GM12878 (cell line): Measurements from ENCODE around the gene CASP8AP2. TPM values are rescaled to one million over a fixed set of nuclear protein-coding genes. Genes with fewer than 3 reads are reported as not detected.

Source experiments
- ATAC-seq: fragments of 200-7000 bp; cut with Tn5 transposase; 3 replicates; pipeline ENCODE4 v1.9.1; 2020; ENCODE audit warnings: mild to moderate bottlenecking, moderate library complexity
- BruUV-seq: library from RNA; stranded (reverse); fragments of 400-500 nt; replicated peaks from 2 replicates; lab custom pipeline; 2021; lab: Mats Ljungman, UMichigan
- CTCF ChIA-PET: fragments of 300-600 bp; sonication (Branson Sonifier 250); formaldehyde crosslinking; extraction: SDS; loops from one replicate; lab custom pipeline; 2021; ENCODE audit warnings: inconsistent platforms; lab: Yijun Ruan, JAX
- POLR2A ChIA-PET: fragments of 350-600 bp; formaldehyde crosslinking; extraction: SDS; loops from one replicate; lab custom pipeline; 2021; ENCODE audit warnings: inconsistent platforms; lab: Charles Lee
- RAD21 ChIA-PET: fragments of 300-600 bp; sonication (Branson Sonifier 250); formaldehyde crosslinking; loops from one replicate; lab custom pipeline; 2023; ENCODE audit warnings: antibody characterized with exemption; ENCODE audit not compliant: unreplicated experiment; lab: Charles Lee
- SMC1A ChIA-PET: fragments of 300-600 bp; sonication (Branson Sonifier 250); formaldehyde crosslinking; loops from one replicate; lab custom pipeline; 2023; ENCODE audit not compliant: unreplicated experiment, uncharacterized antibody; lab: Charles Lee
- DNase-seq: peaks from one replicate; pipeline ENCODE4 v3.0.0-alpha.2; 2011; ENCODE audit warnings: low read depth, low spot score
- FAIRE-seq: peaks from 3 replicates; lab custom pipeline; 2011; peaks lifted over from hg19 to GRCh38; lab: Jason Lieb, UNC
- H2AFZ ChIP-seq: 2 replicates; pipeline ENCODE4 v1.6.0; 2011; ENCODE audit warnings: low read depth, low read length, control low read depth; ENCODE audit not compliant: control insufficient read depth
- H3K27ac ChIP-seq: 2 replicates; pipeline ENCODE4 v1.5.1; 2011; ENCODE audit warnings: control low read depth; ENCODE audit not compliant: control insufficient read depth, insufficient read depth
- H3K27me3 ChIP-seq, 2 experiments: replicated peaks in 1 of 2; 2 replicates each; pipeline versions ENCODE4 v1.6.0 to v1.6.1; 2011; ENCODE audit warnings: low read length in 1 of 2; ENCODE audit not compliant: control insufficient read depth in 2 of 2, insufficient read depth in 2 of 2
- H3K36me3 ChIP-seq, 2 experiments: 2 replicates each; pipeline ENCODE4 v1.5.1; 2011; ENCODE audit warnings: low read length in 1 of 2; ENCODE audit not compliant: control insufficient read depth in 2 of 2, insufficient read depth in 2 of 2
- H3K4me1 ChIP-seq: 2 replicates; pipeline ENCODE4 v1.6.1; 2011; ENCODE audit warnings: mild to moderate bottlenecking, low read length, moderate library complexity, mixed read lengths; ENCODE audit not compliant: control insufficient read depth, insufficient read depth
- H3K4me2 ChIP-seq: 2 replicates; pipeline ENCODE4 v1.6.0; 2011; ENCODE audit warnings: control low read depth; ENCODE audit not compliant: control insufficient read depth, insufficient read depth
- H3K4me3 ChIP-seq: fragments of 200-600 bp; sonication (generic); 2 replicates; pipeline ENCODE4 v1.5.1; 2016
- H3K79me2 ChIP-seq: 2 replicates; pipeline ENCODE4 v1.6.0; 2011; ENCODE audit warnings: low read length; ENCODE audit not compliant: control insufficient read depth, insufficient read depth
- H3K9ac ChIP-seq: 2 replicates; pipeline ENCODE4 v1.8.0; 2011; ENCODE audit warnings: low read length, control low read depth, mixed read lengths; ENCODE audit not compliant: control insufficient read depth, insufficient read depth
- H3K9me3 ChIP-seq: replicated peaks from 3 replicates; pipeline ENCODE4 v1.5.1; 2011; ENCODE audit warnings: mild to moderate bottlenecking, low read length; ENCODE audit not compliant: control insufficient read depth, insufficient read depth
- H4K20me1 ChIP-seq: 2 replicates; pipeline ENCODE4 v1.6.0; 2011; ENCODE audit not compliant: control insufficient read depth, insufficient read depth
- ATF2 ChIP-seq: IDR thresholded peaks from 2 replicates; pipeline ENCODE4 v1.6.1; 2012; ENCODE audit warnings: low read length, inconsistent platforms
- BHLHE40 ChIP-seq, 2 experiments: fragments of 450-650 bp in 1 of 2; IDR thresholded peaks; 2 replicates each; pipeline ENCODE4 v1.6.1; 2011 to 2017; ENCODE audit warnings: low read depth in 2 of 2, borderline replicate concordance in 1 of 2, improper control_type of control experiment in 1 of 2, low read length in 1 of 2, mild to moderate bottlenecking in 1 of 2
- E4F1 ChIP-seq: fragments of 450-650 bp; IDR thresholded peaks from 2 replicates; pipeline ENCODE4 v1.6.1; 2018; ENCODE audit warnings: borderline replicate concordance, mild to moderate bottlenecking; ENCODE audit not compliant: partially characterized antibody
- ESRRA ChIP-seq: IDR thresholded peaks from 2 replicates; pipeline ENCODE4 v1.6.1; 2012; ENCODE audit warnings: mild to moderate bottlenecking, low read length, improper control_type of control experiment
- IKZF1 ChIP-seq: fragments of 450-650 bp; conservative IDR thresholded peaks from 2 replicates; pipeline ENCODE4 v1.6.1; 2017; ENCODE audit warnings: antibody characterized with exemption, mild to moderate bottlenecking
- LARP7 ChIP-seq: fragments of 450-650 bp; IDR thresholded peaks from 2 replicates; pipeline ENCODE4 v1.6.1; 2017; ENCODE audit warnings: mild to moderate bottlenecking
- TCF7 ChIP-seq: IDR thresholded peaks from 2 replicates; pipeline ENCODE4 v1.6.1; 2014; ENCODE audit warnings: antibody characterized with exemption, borderline replicate concordance
- ZBTB40 ChIP-seq: fragments of 450-650 bp; IDR thresholded peaks from 2 replicates; pipeline ENCODE4 v1.6.1; 2016; ENCODE audit warnings: mild to moderate bottlenecking, moderate library complexity, borderline replicate concordance
- ZNF207 ChIP-seq: fragments of 450-650 bp; IDR thresholded peaks from 2 replicates; pipeline ENCODE4 v1.6.1; 2014; ENCODE audit warnings: antibody characterized with exemption, mild to moderate bottlenecking, borderline replicate concordance
- ZNF687 ChIP-seq: fragments of 450-650 bp; IDR thresholded peaks from 2 replicates; pipeline ENCODE4 v1.6.1; 2017; ENCODE audit warnings: mild to moderate bottlenecking, moderate library complexity
- WGBS: methylation state at CpG from one replicate; pipeline ENCODE4 v1.1.6; 2016; ENCODE audit warnings: low lambda C conversion rate; ENCODE audit not compliant: insufficient replicate concordance, insufficient coverage; ENCODE audit errors: missing lambda C conversion rate; 5-methylcytosine and 5-hydroxymethylcytosine counted together
- in situ Hi-C: fragments of 300-500 bp; cut with MboI; formaldehyde crosslinking; loops from 9 replicates; pipeline ENCODE4 v1.14.3; 2018; ENCODE audit warnings: mixed read lengths
- intact Hi-C: fragments of 100-400 bp; cut with micrococcal nuclease; formaldehyde crosslinking; loops from one replicate; pipeline ENCODE4 v1.14.2; 2022; ENCODE audit not compliant: unreplicated experiment
- polyA plus RNA-seq, 11 experiments: library from polyadenylated mRNA; depleted of rRNA in 4 of 11; unstranded in 6 of 11; stranded (reverse) in 5 of 11; fragments of >200 nt; fragmentation: Nextera tagmentation in 4 of 11; fragmentation: Illumina TruSeq in 1 of 11; extraction: Ambion mirVana in 4 of 11; extraction: Trizol in 1 of 11; gene quantifications; 1 replicate in 1 of 11; 2 replicates in 10 of 11; pipeline versions ENCODE4 v1.2.1 to v1.2.3, GENCODE V29; 2011 to 2016; ENCODE audit warnings: inconsistent platforms in 2 of 11, missing spikeins in 2 of 11, low read depth in 1 of 11
- total RNA-seq, 4 experiments: library from RNA; depleted of rRNA in 3 of 4; stranded (reverse); fragments of >200 nt in 3 of 4; fragmentation: Illumina TruSeq in 1 of 4; extraction: Trizol in 1 of 4; gene quantifications; 2 replicates each; pipeline versions ENCODE4 v1.2.1 to v1.2.3, GENCODE V29; 2013 to 2021

CASP8AP2 gene
- total and polyA plus RNA-seq, 10 of the 15 experiments (the other 5 are each of a cell fraction or from before 2014, with no cell fraction given): 11.1 to 28.7 (median 17.1) TPM

- H3K9me3 ChIP-seq: no peaks in the 10 kb centered on the region; the same call in 2 of the 3 replicates
- DNase-seq (no peak), FAIRE-seq (no peak), ATAC-seq (no peak)
- no peak overlapping the region for H3K4me2 ChIP-seq
- intact Hi-C loops (no loop called here), in situ Hi-C loops (no loop called here)
- H3K27me3 ChIP-seq: no peaks in the 10 kb centered on the region
- H3K9ac ChIP-seq: no peak overlapping the region
- 66% methylated on average over 7 of the region's 7 CpGs for WGBS
- H3K79me2 ChIP-seq: no peaks in the 10 kb centered on the region
- RAD21 ChIA-PET: no interaction called here
- no peak overlapping the region for H3K4me3 ChIP-seq
- CTCF ChIA-PET: interaction anchor here (0.7 kb wide), 1 partner anchor 210 kb away, joined by 3 read pairs; no protein-coding TSS in a partner anchor
- H2AFZ ChIP-seq: no peak overlapping the region
- no peaks in the 10 kb centered on the region for H3K4me1 ChIP-seq
- POLR2A ChIA-PET: no interaction called here
- no peak overlapping the region for H3K27ac ChIP-seq
- SMC1A ChIA-PET: no interaction called here
- no TSS peak for BruUV-seq
- H3K36me3 ChIP-seq: no peaks in the 10 kb centered on the region
- H4K20me1 ChIP-seq: no peaks in the 10 kb centered on the region
- TF ChIP-seq ESRRA: no peak
- TF ChIP-seq LARP7: no peak
- TF ChIP-seq TCF7: no peak
- no peak for TF ChIP-seq ZNF687
- no peak for TF ChIP-seq ZBTB40
- TF ChIP-seq IKZF1: no peak
- no peak for TF ChIP-seq BHLHE40 (IDR thresholded peaks at IDR 0.05; ENCODE audit: borderline replicate concordance in 1 of 2, low read depth in 2 of 2, low read length in 1 of 2)
- no peak for TF ChIP-seq ZNF207
- TF ChIP-seq E4F1: no peak
- no peak for TF ChIP-seq ATF2
These were observed 58.4 kb downstream of the CASP8AP2 start for GRCh38 chr6:89888138-89888514.
